ENCODE measurements around the gene ISYNA1. TPM values are rescaled to one million over a fixed set of nuclear protein-coding genes. Genes with fewer than 3 reads are reported as not detected.

ISYNA1 gene
- total and polyA plus RNA-seq, 2 experiments from 2014 or later, result 191 to 208 TPM

DNA sequence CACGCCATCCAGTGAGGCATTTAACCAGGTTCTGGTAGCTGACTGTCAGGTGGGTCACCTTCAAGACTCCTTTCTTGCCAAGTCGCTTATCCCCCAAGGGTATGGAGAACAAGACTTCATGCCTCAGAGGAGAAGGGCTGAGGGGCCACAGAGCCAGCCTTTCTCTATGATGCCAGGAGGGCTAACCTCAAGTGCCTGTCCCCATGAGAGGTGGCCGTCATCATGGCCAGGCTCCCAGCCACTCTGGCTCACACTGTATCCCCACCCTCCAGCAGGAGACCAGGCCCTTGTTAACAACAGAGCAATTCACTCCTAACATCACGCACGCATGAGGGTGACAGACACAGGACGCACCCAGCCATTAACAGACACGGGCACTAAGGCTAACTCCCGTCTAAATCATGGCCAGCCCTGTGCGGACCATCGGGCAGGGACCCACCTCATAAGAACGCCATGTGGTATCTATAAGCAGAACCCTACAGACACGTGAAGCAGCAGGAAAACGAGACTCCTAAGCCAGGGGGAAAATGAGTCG is 38.6 kb upstream of the ISYNA1 start (continued):
- TF ChIP-seq, protein P1, sequence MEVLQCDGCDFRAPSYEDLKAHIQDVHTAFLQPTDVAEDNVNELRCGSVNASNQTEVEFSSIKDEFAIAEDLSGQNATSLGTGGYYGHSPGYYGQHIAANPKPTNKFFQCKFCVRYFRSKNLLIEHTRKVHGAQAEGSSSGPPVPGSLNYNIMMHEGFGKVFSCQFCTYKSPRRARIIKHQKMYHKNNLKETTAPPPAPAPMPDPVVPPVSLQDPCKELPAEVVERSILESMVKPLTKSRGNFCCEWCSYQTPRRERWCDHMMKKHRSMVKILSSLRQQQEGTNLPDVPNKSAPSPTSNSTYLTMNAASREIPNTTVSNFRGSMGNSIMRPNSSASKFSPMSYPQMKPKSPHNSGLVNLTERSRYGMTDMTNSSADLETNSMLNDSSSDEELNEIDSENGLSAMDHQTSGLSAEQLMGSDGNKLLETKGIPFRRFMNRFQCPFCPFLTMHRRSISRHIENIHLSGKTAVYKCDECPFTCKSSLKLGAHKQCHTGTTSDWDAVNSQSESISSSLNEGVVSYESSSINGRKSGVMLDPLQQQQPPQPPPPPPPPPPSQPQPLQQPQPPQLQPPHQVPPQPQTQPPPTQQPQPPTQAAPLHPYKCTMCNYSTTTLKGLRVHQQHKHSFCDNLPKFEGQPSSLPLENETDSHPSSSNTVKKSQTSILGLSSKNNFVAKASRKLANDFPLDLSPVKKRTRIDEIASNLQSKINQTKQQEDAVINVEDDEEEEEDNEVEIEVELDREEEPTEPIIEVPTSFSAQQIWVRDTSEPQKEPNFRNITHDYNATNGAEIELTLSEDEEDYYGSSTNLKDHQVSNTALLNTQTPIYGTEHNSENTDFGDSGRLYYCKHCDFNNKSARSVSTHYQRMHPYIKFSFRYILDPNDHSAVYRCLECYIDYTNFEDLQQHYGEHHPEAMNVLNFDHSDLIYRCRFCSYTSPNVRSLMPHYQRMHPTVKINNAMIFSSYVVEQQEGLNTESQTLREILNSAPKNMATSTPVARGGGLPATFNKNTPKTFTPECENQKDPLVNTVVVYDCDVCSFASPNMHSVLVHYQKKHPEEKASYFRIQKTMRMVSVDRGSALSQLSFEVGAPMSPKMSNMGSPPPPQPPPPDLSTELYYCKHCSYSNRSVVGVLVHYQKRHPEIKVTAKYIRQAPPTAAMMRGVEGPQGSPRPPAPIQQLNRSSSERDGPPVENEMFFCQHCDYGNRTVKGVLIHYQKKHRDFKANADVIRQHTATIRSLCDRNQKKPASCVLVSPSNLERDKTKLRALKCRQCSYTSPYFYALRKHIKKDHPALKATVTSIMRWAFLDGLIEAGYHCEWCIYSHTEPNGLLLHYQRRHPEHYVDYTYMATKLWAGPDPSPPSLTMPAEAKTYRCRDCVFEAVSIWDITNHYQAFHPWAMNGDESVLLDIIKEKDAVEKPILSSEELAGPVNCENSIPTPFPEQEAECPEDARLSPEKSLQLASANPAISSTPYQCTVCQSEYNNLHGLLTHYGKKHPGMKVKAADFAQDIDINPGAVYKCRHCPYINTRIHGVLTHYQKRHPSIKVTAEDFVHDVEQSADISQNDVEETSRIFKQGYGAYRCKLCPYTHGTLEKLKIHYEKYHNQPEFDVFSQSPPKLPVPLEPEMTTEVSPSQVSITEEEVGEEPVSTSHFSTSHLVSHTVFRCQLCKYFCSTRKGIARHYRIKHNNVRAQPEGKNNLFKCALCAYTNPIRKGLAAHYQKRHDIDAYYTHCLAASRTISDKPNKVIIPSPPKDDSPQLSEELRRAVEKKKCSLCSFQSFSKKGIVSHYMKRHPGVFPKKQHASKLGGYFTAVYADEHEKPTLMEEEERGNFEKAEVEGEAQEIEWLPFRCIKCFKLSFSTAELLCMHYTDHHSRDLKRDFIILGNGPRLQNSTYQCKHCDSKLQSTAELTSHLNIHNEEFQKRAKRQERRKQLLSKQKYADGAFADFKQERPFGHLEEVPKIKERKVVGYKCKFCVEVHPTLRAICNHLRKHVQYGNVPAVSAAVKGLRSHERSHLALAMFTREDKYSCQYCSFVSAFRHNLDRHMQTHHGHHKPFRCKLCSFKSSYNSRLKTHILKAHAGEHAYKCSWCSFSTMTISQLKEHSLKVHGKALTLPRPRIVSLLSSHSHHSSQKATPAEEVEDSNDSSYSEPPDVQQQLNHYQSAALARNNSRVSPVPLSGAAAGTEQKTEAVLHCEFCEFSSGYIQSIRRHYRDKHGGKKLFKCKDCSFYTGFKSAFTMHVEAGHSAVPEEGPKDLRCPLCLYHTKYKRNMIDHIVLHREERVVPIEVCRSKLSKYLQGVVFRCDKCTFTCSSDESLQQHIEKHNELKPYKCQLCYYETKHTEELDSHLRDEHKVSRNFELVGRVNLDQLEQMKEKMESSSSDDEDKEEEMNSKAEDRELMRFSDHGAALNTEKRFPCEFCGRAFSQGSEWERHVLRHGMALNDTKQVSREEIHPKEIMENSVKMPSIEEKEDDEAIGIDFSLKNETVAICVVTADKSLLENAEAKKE (CRISPR knock-in tag; IDR thresholded peaks at IDR 0.05), result no peak
- TF ChIP-seq EZH2 (IDR thresholded peaks at IDR 0.05; ENCODE audit: low read depth, unreplicated experiment) (no peak), ZNF331 (CRISPR knock-in tag; IDR thresholded peaks at IDR 0.05; ENCODE audit: low read depth) (no peak)
- TF ChIP-seq, protein P2, sequence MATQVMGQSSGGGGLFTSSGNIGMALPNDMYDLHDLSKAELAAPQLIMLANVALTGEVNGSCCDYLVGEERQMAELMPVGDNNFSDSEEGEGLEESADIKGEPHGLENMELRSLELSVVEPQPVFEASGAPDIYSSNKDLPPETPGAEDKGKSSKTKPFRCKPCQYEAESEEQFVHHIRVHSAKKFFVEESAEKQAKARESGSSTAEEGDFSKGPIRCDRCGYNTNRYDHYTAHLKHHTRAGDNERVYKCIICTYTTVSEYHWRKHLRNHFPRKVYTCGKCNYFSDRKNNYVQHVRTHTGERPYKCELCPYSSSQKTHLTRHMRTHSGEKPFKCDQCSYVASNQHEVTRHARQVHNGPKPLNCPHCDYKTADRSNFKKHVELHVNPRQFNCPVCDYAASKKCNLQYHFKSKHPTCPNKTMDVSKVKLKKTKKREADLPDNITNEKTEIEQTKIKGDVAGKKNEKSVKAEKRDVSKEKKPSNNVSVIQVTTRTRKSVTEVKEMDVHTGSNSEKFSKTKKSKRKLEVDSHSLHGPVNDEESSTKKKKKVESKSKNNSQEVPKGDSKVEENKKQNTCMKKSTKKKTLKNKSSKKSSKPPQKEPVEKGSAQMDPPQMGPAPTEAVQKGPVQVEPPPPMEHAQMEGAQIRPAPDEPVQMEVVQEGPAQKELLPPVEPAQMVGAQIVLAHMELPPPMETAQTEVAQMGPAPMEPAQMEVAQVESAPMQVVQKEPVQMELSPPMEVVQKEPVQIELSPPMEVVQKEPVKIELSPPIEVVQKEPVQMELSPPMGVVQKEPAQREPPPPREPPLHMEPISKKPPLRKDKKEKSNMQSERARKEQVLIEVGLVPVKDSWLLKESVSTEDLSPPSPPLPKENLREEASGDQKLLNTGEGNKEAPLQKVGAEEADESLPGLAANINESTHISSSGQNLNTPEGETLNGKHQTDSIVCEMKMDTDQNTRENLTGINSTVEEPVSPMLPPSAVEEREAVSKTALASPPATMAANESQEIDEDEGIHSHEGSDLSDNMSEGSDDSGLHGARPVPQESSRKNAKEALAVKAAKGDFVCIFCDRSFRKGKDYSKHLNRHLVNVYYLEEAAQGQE (IDR thresholded peaks at IDR 0.05; ENCODE audit: unreplicated experiment), result no peak
